Measurements from ENCODE around the gene ACOT11. TPM values are rescaled to one million over a fixed set of nuclear protein-coding genes. Genes with fewer than 3 reads are reported as not detected.

ACOT11 gene
- total and polyA plus RNA-seq, 3 donors from 2014 or later: 4.9 to 33.8 (median 19.1) TPM

DNA sequence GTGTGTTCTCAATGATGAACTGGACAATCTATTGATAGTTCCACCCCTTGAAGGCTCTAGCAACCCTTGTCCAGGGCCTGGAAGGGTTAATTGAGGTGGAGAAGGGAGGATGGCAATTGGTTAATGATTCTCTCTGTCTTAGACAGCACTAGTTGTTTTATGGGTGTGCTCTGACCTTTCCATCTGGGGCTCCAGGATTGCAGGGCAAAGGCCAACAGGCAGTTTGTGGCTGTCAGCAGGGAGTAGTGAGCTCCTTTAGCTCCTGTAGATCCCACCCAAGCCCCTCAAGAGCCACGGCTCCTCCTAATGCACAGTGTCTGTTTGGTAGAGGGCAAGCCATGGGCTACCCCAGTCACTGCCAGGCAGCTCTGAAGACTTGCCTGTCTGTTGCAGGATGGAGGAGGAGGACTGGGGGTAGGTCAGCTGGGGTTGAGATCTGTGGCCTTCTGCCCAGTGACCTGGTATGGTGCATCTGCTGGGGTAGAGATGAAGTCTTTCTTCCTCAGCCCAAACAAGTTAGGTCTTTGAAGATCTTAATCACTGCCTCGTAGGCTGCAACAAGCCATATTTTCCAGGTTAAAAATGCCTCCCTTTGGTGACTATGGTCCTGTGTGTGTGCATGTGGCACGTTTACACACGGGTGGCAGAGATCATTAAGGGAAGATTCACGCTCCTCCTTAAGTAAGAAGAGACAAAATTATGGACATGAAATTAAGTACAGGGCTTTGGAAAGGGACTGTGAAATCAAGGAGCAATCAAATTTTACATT lies 101.3 kb downstream of the ACOT11 start:
- 70 to 85% methylated on average over 4 to 5 of the region's 5 CpGs for WGBS, 2 donors
- no peak for DNase-seq
- intact Hi-C loops (cut with DNase I; ENCODE audit: low total_unique reads): no loop called here

GRCh38 chr1:54649921-54650320 lies 101.9 kb downstream of the ACOT11 start:
- H3K9me3 ChIP-seq: no peaks in the 10 kb centered on the region
- H3K36me3 ChIP-seq (ENCODE audit: low read depth, missing control alignments): no peaks in the 10 kb centered on the region
- intact Hi-C loops (cut with DNase I; ENCODE audit: low total_unique reads): no loop called here
- no peak overlapping the region for H3K27ac ChIP-seq
- 93 to 100% methylated on average over 1 of the region's 1 CpG for WGBS, 2 donors
- no peak for TF ChIP-seq POLR2A (IDR thresholded peaks at IDR 0.05)
- TF ChIP-seq, protein P1, sequence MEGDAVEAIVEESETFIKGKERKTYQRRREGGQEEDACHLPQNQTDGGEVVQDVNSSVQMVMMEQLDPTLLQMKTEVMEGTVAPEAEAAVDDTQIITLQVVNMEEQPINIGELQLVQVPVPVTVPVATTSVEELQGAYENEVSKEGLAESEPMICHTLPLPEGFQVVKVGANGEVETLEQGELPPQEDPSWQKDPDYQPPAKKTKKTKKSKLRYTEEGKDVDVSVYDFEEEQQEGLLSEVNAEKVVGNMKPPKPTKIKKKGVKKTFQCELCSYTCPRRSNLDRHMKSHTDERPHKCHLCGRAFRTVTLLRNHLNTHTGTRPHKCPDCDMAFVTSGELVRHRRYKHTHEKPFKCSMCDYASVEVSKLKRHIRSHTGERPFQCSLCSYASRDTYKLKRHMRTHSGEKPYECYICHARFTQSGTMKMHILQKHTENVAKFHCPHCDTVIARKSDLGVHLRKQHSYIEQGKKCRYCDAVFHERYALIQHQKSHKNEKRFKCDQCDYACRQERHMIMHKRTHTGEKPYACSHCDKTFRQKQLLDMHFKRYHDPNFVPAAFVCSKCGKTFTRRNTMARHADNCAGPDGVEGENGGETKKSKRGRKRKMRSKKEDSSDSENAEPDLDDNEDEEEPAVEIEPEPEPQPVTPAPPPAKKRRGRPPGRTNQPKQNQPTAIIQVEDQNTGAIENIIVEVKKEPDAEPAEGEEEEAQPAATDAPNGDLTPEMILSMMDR (IDR thresholded peaks at IDR 0.05): no peak
- H3K4me1 ChIP-seq: no peaks in the 10 kb centered on the region
- H3K27me3 ChIP-seq: no peaks in the 10 kb centered on the region
- no peak for DNase-seq
- H3K4me3 ChIP-seq: no peak overlapping the region

More for the DNA sequence above, 101.3 kb downstream of the ACOT11 start:
- Histone ChIP-seq H3K4me3 (no peak overlapping the region), H3K36me3 (ENCODE audit: low read depth, missing control alignments) (no peaks in the 10 kb centered on the region), H3K27ac (no peak overlapping the region), H3K4me1 (no peaks in the 10 kb centered on the region), H3K9me3 (no peaks in the 10 kb centered on the region), H3K27me3 (no peaks in the 10 kb centered on the region)
- TF ChIP-seq, protein P1 (IDR thresholded peaks at IDR 0.05): no peak
- TF ChIP-seq POLR2A (IDR thresholded peaks at IDR 0.05): no peak

DNA sequence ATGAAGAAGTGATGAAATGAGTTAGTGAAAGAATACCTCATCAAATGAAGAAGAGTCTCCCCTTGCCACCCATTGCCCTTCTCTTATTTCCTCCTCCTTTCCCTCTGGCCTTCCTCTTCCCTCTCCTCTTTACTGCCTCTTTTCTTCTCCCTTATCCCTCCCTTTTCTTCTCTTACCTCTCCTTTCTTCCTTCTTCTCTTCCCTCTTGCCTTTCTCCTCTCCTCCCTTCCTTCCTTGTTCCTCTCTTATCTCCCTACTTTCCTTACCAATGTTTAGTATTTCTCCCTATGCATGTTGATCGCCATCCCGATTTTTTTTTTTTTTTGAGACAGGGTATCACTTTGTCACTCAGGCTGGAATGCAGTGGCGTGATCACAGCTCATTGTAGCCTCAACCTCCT lies 102.4 kb downstream of the ACOT11 start:
- Histone ChIP-seq H3K27ac (no peak overlapping the region), H3K4me1 (no peaks in the 10 kb centered on the region), H3K4me3 (no peak overlapping the region), H3K27me3 (no peaks in the 10 kb centered on the region), H3K9me3 (no peaks in the 10 kb centered on the region), H3K36me3 (ENCODE audit: low read depth, missing control alignments) (no peaks in the 10 kb centered on the region)
- TF ChIP-seq, protein P1 (IDR thresholded peaks at IDR 0.05): no peak
- no peak for TF ChIP-seq POLR2A (IDR thresholded peaks at IDR 0.05)
- intact Hi-C loops (cut with DNase I; ENCODE audit: low total_unique reads): no loop called here
- WGBS, 2 donors: 84 to 96% methylated on average over 3 of the region's 3 CpGs
- no peak for DNase-seq

DNA sequence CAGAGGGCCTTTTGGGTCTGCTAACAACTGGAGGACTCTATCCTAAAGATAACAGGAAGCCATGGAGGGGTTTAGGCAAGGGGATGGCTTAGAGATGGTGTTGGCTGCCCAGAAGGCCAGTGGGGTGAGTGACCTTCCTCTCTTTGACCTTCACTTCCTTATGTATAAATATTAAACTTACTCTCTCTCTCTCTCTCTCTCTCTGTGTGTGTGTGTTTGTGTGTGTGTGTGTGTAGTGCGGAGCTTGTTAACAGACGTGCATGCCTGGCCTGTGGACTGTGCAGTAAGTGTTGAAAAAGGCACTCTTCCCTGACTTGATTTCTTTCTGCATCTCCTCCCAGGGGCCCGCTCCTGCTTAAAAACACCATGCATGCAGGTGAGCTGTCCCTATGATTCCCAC lies 103.6 kb downstream of the ACOT11 start:
- H3K4me1 ChIP-seq: no peaks in the 10 kb centered on the region
- H3K27ac ChIP-seq: no peak overlapping the region
- no peaks in the 10 kb centered on the region for H3K36me3 ChIP-seq (ENCODE audit: low read depth, missing control alignments)
- no peaks in the 10 kb centered on the region for H3K27me3 ChIP-seq
- intact Hi-C loops (cut with DNase I; ENCODE audit: low total_unique reads): no loop called here
- TF ChIP-seq, protein P1 (IDR thresholded peaks at IDR 0.05): no peak
- TF ChIP-seq POLR2A (IDR thresholded peaks at IDR 0.05): no peak
- WGBS, 2 donors: 89 to 100% methylated on average over 2 to 3 of the region's 3 CpGs
- H3K4me3 ChIP-seq: no peak overlapping the region
- H3K9me3 ChIP-seq: no peaks in the 10 kb centered on the region
- DNase-seq: no peak

DNA sequence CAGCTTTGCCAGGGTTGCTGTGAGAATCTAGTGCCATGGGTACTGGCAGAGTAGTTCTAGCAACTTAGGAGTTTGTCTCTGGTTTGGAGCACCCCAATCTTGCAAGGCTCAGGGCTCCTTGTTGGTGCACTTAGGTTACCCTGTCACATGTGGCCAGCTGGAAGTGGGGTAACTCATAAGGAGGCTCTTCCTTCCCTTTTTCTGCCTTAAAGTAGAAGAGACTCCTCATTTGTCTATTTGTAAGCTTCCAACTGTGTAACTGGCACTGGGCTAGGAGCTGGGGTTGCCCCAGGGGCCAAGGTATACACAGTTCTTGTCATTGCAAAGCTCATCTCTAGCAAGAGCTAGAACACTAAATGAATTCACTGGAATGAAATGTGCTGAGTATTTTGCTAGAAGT lies 104.1 kb downstream of the ACOT11 start:
- intact Hi-C loops (cut with DNase I; ENCODE audit: low total_unique reads): no loop called here

More for the DNA sequence above, 104.1 kb downstream of the ACOT11 start:
- DNase-seq: no peak
- H3K36me3 ChIP-seq (ENCODE audit: low read depth, missing control alignments): no peaks in the 10 kb centered on the region
- no peaks in the 10 kb centered on the region for H3K4me1 ChIP-seq
- no peaks in the 10 kb centered on the region for H3K9me3 ChIP-seq
- no peaks in the 10 kb centered on the region for H3K27me3 ChIP-seq
- no peak for TF ChIP-seq POLR2A (IDR thresholded peaks at IDR 0.05)
- TF ChIP-seq, protein P1 (IDR thresholded peaks at IDR 0.05): no peak
- H3K4me3 ChIP-seq: no peak overlapping the region
- H3K27ac ChIP-seq: no peak overlapping the region
